GM19438 (cell line): ENCODE results near the gene PLB1.

Source experiments
- ATAC-seq: cut with Tn5 transposase; IDR thresholded peaks from one replicate; pipeline ENCODE4 v1.9.1; 2021; ENCODE audit warnings: low read depth; ENCODE audit not compliant: unreplicated experiment

The PLB1 gene

DNA sequence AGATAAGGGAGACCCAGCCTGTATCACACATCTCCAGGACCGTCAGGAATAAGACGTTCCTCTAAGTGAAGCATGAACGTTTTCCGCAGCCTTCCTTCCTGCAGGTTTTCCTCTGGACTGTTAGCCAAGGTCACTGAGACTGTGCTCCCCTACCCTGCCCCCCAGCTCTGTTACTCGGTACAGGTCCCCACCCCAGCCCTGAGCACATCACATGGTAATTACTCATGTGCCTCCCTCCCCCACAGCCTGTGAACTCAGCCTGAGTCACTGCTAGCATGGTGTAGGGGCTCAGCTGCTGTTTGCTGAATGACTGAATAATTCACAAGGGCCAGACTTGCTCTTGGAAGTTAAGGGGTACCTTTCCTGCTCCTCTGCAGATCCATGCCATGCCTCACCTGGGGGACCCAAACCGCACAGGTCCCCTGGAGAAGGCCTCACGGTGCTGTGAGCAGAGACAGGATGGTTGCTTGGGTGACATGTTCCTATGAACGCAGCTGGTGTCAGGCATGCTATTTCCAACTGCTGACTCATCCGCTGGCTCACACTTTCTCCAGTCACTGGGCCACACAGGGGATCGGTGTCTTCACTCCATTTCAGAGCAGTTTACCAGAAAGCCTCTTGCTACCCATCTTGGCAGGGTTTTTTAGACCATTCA lies 88.2 kb downstream of the PLB1 start:
- ATAC-seq, result no peak

DNA sequence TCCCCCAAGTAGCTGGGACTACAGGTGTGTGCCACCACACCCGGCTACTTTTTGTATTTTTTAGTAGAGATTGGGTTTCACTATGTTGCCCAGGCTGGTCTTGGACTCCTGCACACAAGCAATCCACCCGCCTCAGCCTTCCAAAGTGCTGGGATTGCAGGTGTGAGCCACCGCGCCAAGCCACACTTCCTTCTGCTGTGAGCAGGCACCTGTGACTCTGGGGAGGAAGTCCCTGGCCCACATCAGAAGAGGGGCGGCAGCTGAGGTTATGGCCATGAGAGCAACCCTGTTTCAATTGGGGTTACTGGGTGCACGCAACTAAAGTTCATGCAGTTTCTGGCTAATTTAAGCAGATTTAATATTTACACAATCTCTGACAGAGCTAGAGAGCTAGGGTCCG lies 91.0 kb downstream of the PLB1 start:
- no peak for ATAC-seq

GRCh38 chr2:28587526-28588291 lies 91.8 kb downstream of the PLB1 start:
- ATAC-seq, result no peak

DNA sequence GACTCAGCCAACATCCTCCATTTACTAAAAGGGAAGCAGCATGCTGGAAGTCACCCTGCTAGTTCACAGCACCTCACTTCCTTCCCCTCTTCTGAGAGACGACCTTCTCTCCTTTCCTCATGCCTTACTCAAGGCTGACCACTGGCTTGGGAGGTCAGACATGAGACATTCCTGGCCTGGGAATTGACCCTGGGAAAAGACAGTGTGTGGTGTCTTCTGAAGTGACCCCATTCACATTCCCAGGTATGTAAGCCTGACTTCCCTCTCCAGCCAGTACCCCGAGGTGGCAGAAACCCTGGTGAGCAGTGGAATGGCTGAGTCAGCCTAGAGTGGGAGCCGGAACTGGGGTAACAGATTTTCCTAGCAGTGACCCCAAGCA lies 92.4 kb downstream of the PLB1 start:
- ATAC-seq, result no peak

DNA sequence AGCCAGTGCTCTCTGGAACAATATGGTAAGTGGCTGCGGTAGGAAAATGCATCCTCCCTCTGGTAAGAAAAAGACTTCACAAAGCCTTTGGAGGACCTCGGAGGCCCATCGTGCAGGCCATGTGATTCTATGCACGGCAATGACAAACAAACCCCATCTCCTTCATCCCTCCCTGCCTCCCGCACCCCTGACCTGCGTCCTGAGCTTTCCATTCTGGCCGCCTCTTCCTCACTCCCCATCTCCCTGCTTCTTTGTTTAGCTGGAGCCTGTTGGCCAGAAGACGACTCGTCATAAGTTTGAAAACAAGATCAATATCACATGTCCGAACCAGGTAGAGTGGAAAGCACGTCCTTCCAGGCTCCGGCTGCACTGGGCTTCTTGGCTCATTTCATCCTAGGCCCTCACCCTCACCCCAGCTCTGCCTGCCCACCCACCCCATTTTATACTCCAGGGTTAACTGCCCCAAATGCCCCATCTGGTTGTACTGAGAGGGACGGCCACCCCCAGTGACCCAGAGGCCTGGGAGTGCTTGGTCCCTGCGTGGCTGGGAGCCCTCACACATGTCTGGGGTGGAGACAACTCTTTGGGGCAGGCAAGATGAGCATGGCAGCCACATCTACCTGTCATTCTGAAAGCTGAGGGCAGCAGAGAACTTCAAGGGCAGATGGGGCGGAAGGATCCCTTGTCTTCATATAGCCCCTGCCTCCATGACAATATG lies 94.0 kb downstream of the PLB1 start:
- ATAC-seq, result no peak

DNA sequence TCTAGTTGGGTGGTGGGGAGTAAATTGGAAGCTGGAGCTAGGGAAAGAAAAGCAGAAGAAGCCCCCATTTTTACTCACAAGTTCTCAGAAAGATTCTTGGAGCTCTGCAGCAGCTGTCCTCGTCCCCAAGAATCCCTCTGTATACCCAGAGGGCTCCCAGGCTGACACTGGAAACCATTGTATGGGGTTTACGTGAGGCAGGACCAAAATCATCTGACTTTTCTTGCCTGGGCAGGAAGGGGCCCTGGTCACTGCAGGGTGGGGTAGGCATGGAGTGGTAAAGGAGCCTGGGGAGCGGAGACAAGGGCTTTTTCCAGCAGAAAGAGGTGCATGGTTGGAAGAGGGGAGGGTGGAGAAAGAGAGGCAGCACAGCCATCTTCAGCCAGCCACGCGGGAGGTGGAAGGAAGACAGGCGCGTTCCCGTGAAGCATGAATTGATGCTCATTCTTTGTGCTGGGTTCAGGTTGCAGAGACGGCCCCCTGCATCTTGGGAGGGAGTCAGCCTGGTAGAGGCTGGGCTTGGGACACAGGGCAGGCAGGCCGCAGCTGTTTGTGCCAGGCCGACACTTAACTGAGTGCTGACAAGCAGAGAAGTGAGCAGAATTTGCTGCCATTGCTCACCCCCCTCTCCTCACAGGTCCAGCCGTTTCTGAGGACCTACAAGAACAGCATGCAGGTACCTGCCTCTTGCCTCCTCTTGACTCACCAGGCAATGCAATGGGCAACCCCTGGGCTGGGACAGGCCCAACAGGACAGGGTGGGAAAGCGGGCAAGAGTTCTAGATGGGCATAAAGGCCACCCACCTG lies 94.8 kb downstream of the PLB1 start:
- no peak for ATAC-seq

DNA sequence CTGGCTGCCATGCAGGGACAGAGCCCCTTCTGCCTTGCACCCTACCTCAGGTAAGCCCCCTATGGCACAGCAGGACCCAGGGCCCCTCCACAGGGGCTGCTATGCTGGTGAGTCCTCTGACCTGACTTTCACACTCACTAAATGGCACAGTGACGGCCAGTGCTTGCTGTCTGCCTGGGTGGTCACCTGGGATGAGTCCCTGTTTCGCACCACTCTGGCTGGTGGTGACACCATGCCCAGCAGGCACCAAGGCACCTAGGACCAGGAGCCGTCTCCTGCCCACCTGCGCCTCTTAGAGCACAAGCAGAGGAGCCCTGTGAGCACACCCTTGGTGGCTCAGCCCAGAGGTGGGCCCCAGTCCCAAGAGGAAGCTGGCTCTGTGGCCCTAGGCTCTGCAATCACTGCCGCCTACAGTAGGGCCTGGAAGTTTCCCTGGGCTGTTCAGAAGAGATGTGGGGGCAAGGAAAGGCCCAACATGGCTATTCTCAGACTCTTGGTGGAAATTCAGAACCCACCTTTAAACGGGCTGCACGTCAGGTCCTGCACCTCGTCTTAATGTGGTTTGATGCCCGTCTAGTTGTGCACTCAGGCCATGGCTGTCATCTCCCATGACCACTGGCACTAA lies 96.0 kb downstream of the PLB1 start:
- no peak for ATAC-seq

GRCh38 chr2:28592481-28592880 lies 96.6 kb downstream of the PLB1 start:
- ATAC-seq, result no peak

DNA sequence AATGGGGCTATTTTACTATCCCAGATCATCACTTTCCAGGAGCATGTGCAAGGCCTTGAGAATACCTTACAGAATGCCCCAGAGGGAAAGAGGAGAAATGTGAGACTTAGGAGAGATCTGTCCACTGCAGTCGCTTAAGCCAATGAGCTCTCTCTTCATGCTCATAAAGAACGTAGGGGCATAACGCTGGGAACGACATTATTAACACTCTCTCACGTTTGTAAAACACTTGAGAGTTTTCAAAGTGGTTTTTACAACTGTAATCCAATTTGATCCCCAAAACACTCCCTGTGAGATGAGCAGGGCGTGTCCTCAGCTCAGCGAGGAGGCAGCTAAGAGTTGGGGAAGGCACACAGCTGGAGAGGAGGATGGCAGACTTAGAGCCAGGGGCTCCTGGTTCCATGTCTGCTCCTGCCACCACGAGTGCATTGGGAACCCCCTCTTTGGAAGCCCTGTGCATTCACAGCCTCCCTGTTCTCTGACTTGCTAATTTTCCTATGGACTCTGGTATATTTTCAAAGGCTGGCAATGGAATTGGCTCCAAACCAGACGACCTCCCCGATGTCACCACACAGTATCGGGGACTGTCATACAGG lies 97.4 kb downstream of the PLB1 start:
- no peak for ATAC-seq

- no peak for ATAC-seq
Observed at GRCh38 chr2:28594000-28594331, 98.1 kb downstream of the PLB1 start.

- ATAC-seq, result peak; percentile 66
Observed at GRCh38 chr2:28594332-28595108, 98.7 kb downstream of the PLB1 start.

- no peak for ATAC-seq
Observed at GRCh38 chr2:28595323-28595722, 99.5 kb downstream of the PLB1 start.

GRCh38 chr2:28598484-28598883 lies 102.6 kb downstream of the PLB1 start:
- no peak for ATAC-seq

DNA sequence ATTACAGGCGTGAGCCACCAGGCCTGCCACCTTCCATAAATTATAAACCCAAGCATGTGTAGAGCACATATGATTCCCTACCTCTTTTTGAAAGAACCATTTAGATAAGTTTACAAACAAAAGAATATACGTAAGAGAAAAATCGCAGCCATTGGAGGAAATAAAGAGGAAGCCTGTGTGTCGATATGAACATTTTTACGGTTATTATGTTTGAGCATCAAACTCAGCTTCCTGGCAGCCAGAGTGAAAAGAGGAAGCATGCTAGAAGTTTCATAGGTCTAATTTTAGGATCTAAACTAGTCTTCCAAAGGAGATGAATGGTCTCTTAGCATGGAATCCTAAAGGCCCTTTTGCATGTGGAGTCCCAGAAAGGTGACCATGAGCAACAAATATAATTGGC lies 104.3 kb downstream of the PLB1 start:
- ATAC-seq, result no peak

DNA sequence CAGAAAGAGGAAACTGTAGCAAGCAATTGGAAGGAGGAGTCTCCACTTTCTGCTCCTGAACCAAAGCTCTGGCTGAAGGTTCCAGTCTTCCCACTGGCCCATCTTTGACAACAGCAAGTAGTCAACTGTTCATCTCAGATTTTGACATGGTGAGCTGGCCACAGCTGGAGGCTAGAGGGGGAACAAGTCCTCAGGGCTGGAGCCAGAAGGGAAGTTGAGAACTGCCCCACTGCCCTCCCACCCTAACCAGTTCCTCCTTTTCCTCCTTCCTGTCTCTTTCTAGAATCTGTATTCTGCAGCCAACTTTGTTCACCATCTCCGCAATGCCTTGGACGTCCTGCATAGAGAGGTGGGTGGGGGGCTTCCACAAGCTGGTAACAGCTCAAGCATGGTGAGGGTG lies 105.8 kb downstream of the PLB1 start:
- no peak for ATAC-seq

- ATAC-seq, result no peak
Observed at GRCh38 chr2:28602136-28602660, 106.3 kb downstream of the PLB1 start.

GRCh38 chr2:28602751-28603639 lies 107.1 kb downstream of the PLB1 start:
- no peak for ATAC-seq

- no peak for ATAC-seq
Observed at GRCh38 chr2:28603821-28604220, 108.0 kb downstream of the PLB1 start.
